ENCODE measurements around the gene TCF12. TPM values are rescaled to one million over a fixed set of nuclear protein-coding genes. Genes with fewer than 3 reads are reported as not detected.

TCF12 gene
- total RNA-seq, 1 donor from 2014 or later, result 123 TPM

DNA sequence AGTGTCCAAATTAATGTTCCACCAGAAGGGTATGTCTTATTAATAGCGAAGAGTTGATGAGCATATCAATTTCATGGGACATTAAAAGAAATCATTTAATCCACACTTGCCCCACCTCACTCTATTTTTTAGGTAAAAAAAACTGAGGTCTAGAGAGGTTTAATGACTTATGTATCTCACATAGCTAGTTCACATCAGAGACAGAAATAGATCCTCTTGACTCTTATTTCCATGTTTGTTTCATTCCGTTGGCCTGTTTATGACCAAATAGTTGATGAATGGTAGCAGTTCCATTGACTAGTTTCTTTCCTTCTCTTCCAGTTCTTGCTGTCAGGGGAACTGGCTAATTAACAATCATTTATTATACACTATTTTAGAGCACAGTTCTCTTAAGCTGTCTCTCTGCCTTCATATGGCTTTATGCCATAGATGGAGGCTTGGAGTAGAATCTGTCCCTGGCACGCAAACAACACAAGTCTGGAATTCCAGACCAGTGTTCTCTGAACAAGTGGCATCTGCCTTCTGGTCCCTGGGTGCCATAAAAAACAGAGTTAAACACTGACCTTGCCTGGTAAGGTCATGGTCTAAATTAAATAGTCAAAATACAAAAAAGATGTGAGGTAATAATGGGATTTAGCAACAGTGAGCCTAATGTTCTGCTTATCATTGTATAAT is 237.9 kb downstream of the TCF12 start:
- Mint-ChIP-seq H3K27me3 (ENCODE audit: unreplicated experiment) (peaks cover 7% of the 10 kb centered on the region), H3K9me3 (ENCODE audit: unreplicated experiment) (no peaks in the 10 kb centered on the region), H3K27ac (ENCODE audit: unreplicated experiment) (no peak overlapping the region), H3K36me3 (ENCODE audit: low read depth, unreplicated experiment) (peaks cover 14% of the 10 kb centered on the region), H3K4me1 (ENCODE audit: unreplicated experiment) (peaks cover 2% of the 10 kb centered on the region), H3K4me3 (ENCODE audit: unreplicated experiment) (no peak overlapping the region)
- no peak for DNase-seq (ENCODE audit: low spot score)
- TF ChIP-seq, protein P1, sequence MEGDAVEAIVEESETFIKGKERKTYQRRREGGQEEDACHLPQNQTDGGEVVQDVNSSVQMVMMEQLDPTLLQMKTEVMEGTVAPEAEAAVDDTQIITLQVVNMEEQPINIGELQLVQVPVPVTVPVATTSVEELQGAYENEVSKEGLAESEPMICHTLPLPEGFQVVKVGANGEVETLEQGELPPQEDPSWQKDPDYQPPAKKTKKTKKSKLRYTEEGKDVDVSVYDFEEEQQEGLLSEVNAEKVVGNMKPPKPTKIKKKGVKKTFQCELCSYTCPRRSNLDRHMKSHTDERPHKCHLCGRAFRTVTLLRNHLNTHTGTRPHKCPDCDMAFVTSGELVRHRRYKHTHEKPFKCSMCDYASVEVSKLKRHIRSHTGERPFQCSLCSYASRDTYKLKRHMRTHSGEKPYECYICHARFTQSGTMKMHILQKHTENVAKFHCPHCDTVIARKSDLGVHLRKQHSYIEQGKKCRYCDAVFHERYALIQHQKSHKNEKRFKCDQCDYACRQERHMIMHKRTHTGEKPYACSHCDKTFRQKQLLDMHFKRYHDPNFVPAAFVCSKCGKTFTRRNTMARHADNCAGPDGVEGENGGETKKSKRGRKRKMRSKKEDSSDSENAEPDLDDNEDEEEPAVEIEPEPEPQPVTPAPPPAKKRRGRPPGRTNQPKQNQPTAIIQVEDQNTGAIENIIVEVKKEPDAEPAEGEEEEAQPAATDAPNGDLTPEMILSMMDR (IDR thresholded peaks at IDR 0.05; ENCODE audit: unreplicated experiment), result no peak

DNA sequence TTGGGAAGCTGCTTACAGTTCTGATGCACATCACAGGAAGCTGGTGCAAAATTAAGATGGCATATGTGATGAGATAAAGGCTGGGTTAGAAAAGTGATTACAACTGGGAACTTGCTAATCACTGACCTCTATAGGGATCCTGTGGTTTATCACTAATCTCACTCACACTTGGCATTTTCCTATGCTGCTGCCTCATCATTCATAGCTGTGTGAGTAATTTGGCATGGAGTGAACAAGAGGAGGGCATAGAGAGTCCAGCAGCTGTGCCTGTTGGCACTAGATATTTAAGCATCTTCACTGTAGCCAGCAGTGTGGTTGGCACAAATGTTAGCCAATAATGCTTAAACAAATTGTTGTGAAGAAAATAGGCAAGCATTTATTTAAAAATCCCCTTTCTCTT is 240.1 kb downstream of the TCF12 start:
- no peaks in the 10 kb centered on the region for H3K4me1 Mint-ChIP-seq (ENCODE audit: unreplicated experiment)
- H3K36me3 Mint-ChIP-seq (ENCODE audit: low read depth, unreplicated experiment), result no peaks in the 10 kb centered on the region

DNA sequence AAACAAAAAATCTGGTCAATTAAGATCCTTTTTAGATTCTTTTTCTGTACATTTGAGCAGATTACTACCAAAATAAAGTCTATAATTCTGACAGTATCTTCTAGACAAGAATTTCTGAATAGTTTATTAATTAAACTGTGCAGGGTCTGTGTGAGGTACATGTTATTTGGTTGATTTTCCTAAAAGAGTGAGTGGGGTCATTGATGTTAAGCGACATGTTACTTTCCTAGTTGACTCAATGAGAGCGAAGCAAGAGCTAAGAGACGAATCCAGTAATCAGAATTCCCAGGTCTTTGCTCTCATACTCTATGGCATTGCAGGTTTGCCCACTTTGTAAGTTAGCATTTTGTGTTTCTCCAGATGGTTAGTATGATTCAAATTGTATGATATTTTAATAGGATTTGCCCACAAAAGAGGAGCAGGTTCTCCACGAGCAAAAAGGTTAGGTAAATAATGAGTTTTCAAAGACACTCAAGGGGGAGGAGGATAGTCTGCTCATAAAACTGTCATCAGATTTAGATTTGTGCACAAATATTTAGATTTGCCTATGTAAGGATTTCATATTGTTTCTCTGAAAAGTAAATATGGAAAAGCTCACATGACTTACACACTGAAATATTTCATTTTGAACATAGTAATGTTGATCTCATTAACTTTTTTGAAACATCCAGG is 240.7 kb downstream of the TCF12 start:
- Mint-ChIP-seq H3K4me3 (ENCODE audit: unreplicated experiment) (no peak overlapping the region), H3K4me1 (ENCODE audit: unreplicated experiment) (no peaks in the 10 kb centered on the region), H3K9me3 (ENCODE audit: unreplicated experiment) (no peaks in the 10 kb centered on the region), H3K27me3 (ENCODE audit: unreplicated experiment) (peaks cover 7% of the 10 kb centered on the region), H3K27ac (ENCODE audit: unreplicated experiment) (no peak overlapping the region), H3K36me3 (ENCODE audit: low read depth, unreplicated experiment) (no peaks in the 10 kb centered on the region)
- TF ChIP-seq, protein P1 (IDR thresholded peaks at IDR 0.05; ENCODE audit: unreplicated experiment), result no peak
- no peak for DNase-seq (ENCODE audit: low spot score)

More for the DNA sequence above, 240.1 kb downstream of the TCF12 start:
- H3K9me3 Mint-ChIP-seq (ENCODE audit: unreplicated experiment), result no peaks in the 10 kb centered on the region
- TF ChIP-seq, protein P1 (IDR thresholded peaks at IDR 0.05; ENCODE audit: unreplicated experiment), result no peak
- no peak overlapping the region for H3K27ac Mint-ChIP-seq (ENCODE audit: unreplicated experiment)
- no peak overlapping the region for H3K4me3 Mint-ChIP-seq (ENCODE audit: unreplicated experiment)
- H3K27me3 Mint-ChIP-seq (ENCODE audit: unreplicated experiment), result peaks cover 7% of the 10 kb centered on the region
- DNase-seq (ENCODE audit: low spot score), result no peak

DNA sequence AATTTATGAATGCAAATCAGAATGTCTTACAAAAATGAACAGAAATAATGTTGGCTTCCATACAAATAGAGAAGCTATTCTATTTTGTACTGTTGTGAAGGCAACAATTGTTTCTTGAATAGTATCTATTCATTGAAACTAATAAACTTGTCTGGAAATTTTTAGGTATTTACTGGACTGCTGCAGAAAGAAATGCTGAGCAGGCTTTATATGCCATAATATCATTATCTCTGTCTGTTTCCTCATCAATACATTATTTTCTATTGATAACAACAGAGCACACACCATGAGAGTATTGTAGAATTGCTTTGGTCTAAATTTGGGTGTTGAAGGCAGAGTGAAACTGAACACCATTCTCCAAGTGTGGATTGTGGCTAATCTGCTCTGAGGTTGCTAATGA is 241.3 kb downstream of the TCF12 start:
- no peaks in the 10 kb centered on the region for H3K9me3 Mint-ChIP-seq (ENCODE audit: unreplicated experiment)
- no peaks in the 10 kb centered on the region for H3K4me1 Mint-ChIP-seq (ENCODE audit: unreplicated experiment)
- TF ChIP-seq, protein P1 (IDR thresholded peaks at IDR 0.05; ENCODE audit: unreplicated experiment), result no peak
- H3K27me3 Mint-ChIP-seq (ENCODE audit: unreplicated experiment), result peaks cover 7% of the 10 kb centered on the region
- no peak overlapping the region for H3K27ac Mint-ChIP-seq (ENCODE audit: unreplicated experiment)
- H3K4me3 Mint-ChIP-seq (ENCODE audit: unreplicated experiment), result no peak overlapping the region
- H3K36me3 Mint-ChIP-seq (ENCODE audit: low read depth, unreplicated experiment), result no peaks in the 10 kb centered on the region
- DNase-seq (ENCODE audit: low spot score), result no peak
